ENCODE results near the gene PIR. TPM values are rescaled to one million over a fixed set of nuclear protein-coding genes. Genes with fewer than 3 reads are reported as not detected.

The PIR gene
- total RNA-seq, 1 experiment from 2014 or later: 8.2 TPM

- no TSS peak for BruUV-seq (replicated peaks)
- H3K27ac Mint-ChIP-seq (ENCODE audit: low read depth, unreplicated experiment): no peak overlapping the region
- ChIA-PET CTCF (interaction anchor here (0.7 to 0.9 kb wide), 2 partner anchors 46 to 1261 kb away, joined by 3 to 5 read pairs; no protein-coding TSS in a partner anchor), POLR2A (no interaction called here)
- no peaks in the 10 kb centered on the region for H3K4me1 Mint-ChIP-seq (ENCODE audit: insufficient read depth, unreplicated experiment)
- no peak for DNase-seq (ENCODE audit: unreplicated experiment)
- no peaks in the 10 kb centered on the region for H3K36me3 Mint-ChIP-seq (ENCODE audit: insufficient read depth, unreplicated experiment)
- intact Hi-C loops (cut with micrococcal nuclease): no loop called here
- no peak overlapping the region for H3K4me3 Mint-ChIP-seq (ENCODE audit: unreplicated experiment)
- no peaks in the 10 kb centered on the region for H3K9me3 Mint-ChIP-seq (ENCODE audit: unreplicated experiment)
- H3K27me3 Mint-ChIP-seq (ENCODE audit: insufficient read depth, unreplicated experiment): peaks cover 16% of the 10 kb centered on the region
- TF ChIP-seq, protein P1, sequence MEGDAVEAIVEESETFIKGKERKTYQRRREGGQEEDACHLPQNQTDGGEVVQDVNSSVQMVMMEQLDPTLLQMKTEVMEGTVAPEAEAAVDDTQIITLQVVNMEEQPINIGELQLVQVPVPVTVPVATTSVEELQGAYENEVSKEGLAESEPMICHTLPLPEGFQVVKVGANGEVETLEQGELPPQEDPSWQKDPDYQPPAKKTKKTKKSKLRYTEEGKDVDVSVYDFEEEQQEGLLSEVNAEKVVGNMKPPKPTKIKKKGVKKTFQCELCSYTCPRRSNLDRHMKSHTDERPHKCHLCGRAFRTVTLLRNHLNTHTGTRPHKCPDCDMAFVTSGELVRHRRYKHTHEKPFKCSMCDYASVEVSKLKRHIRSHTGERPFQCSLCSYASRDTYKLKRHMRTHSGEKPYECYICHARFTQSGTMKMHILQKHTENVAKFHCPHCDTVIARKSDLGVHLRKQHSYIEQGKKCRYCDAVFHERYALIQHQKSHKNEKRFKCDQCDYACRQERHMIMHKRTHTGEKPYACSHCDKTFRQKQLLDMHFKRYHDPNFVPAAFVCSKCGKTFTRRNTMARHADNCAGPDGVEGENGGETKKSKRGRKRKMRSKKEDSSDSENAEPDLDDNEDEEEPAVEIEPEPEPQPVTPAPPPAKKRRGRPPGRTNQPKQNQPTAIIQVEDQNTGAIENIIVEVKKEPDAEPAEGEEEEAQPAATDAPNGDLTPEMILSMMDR (IDR thresholded peaks at IDR 0.05; ENCODE audit: unreplicated experiment): no peak
Measured at GRCh38 chrX:15395789-15396188, 97.3 kb downstream of the PIR start.

GRCh38 chrX:15391850-15392249, 101.3 kb downstream of the PIR start:
- no TSS peak for BruUV-seq (replicated peaks)
- no peaks in the 10 kb centered on the region for H3K9me3 Mint-ChIP-seq (ENCODE audit: unreplicated experiment)
- TF ChIP-seq, protein P1 (IDR thresholded peaks at IDR 0.05; ENCODE audit: unreplicated experiment): no peak
- no peaks in the 10 kb centered on the region for H3K36me3 Mint-ChIP-seq (ENCODE audit: insufficient read depth, unreplicated experiment)
- intact Hi-C loops (cut with micrococcal nuclease): no loop called here
- POLR2A ChIA-PET: interaction anchor here (0.5 kb wide), 1 partner anchor 1515 kb away, joined by 3 read pairs; no protein-coding TSS in a partner anchor
- H3K27me3 Mint-ChIP-seq (ENCODE audit: insufficient read depth, unreplicated experiment): peaks cover 2% of the 10 kb centered on the region
- no peaks in the 10 kb centered on the region for H3K4me1 Mint-ChIP-seq (ENCODE audit: insufficient read depth, unreplicated experiment)
- DNase-seq (ENCODE audit: unreplicated experiment): no peak
- no peak overlapping the region for H3K27ac Mint-ChIP-seq (ENCODE audit: low read depth, unreplicated experiment)
- H3K4me3 Mint-ChIP-seq (ENCODE audit: unreplicated experiment): no peak overlapping the region
- CTCF ChIA-PET: interaction anchor here (0.9 kb wide), 1 partner anchor 25 kb away, joined by 4 read pairs; no protein-coding TSS in a partner anchor

DNA sequence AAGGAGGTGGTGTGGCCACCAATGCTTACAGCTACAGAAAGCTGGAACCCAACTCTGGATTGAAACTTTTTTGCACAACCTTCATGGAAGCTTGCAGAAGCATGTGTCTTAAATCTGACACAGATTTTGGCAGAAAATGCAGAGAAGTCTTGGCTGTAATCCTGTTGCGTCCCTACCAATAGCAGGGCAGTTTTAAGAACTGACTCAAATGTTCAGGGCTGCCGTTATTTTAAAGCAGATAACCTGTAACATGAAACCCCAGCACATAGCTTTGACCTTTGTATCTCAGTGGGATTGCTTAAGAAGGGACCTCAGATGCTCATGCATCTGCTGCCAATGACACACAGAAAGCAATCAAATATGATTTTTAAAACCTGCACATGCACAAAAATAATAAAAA, 108.8 kb downstream of the PIR start, which contains the start of gene VEGFD:
Gene VEGFD (minus strand): TSS at position 110 of the 400 bp plus-strand sequence. CDS start 467 bp downstream, outside the sequence.
- Mint-ChIP-seq H3K36me3 (ENCODE audit: insufficient read depth, unreplicated experiment) (no peaks in the 10 kb centered on the region), H3K27ac (ENCODE audit: low read depth, unreplicated experiment) (no peak within 1 kb of the TSS), H3K4me3 (ENCODE audit: unreplicated experiment) (no peak within 1 kb of the TSS), H3K9me3 (ENCODE audit: unreplicated experiment) (no peaks in the 10 kb centered on the region), H3K4me1 (ENCODE audit: insufficient read depth, unreplicated experiment) (no peaks in the 10 kb centered on the region), H3K27me3 (ENCODE audit: insufficient read depth, unreplicated experiment) (peaks cover 39% of the 10 kb centered on the region)
- TF ChIP-seq, protein P1 (IDR thresholded peaks at IDR 0.05; ENCODE audit: unreplicated experiment): no peak
- POLR2A ChIA-PET: no interaction called here
- CTCF ChIA-PET: interaction anchor here (0.8 to 1.5 kb wide), 3 partner anchors 82 to 85 kb away, joined by 3 to 6 read pairs (median 3); no protein-coding TSS in a partner anchor
- BruUV-seq (replicated peaks): no TSS peak
- DNase-seq (ENCODE audit: unreplicated experiment): peak; percentile 70
- intact Hi-C loops (cut with micrococcal nuclease): no loop called here

DNA sequence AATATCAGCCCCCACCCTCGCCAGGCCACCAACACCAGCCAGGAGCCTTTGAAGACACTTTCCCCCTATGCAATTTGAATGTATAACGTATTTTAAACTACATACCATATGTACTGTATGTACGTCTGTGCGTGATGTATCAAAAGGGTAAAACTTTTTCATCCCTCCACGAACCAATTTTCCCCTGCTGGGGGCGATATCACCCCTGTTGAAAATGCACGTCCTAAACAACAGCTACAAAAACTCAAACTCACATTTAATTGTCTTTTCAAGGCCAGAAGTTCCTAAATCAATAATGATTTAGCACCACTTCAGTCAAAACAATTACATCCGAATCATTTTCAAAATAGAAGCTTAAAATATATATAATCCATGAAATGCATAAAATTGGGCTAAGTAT, 110.3 kb downstream of the PIR start:
- H3K4me1 Mint-ChIP-seq (ENCODE audit: insufficient read depth, unreplicated experiment): no peaks in the 10 kb centered on the region
- H3K27me3 Mint-ChIP-seq (ENCODE audit: insufficient read depth, unreplicated experiment): peaks cover 42% of the 10 kb centered on the region
- ChIA-PET CTCF (interaction anchor here (0.6 to 1.5 kb wide), 7 partner anchors 12 to 89 kb away, joined by 3 to 6 read pairs (median 3); no protein-coding TSS in a partner anchor), POLR2A (no interaction called here)
- H3K36me3 Mint-ChIP-seq (ENCODE audit: insufficient read depth, unreplicated experiment): no peaks in the 10 kb centered on the region
- TF ChIP-seq, protein P1 (IDR thresholded peaks at IDR 0.05; ENCODE audit: unreplicated experiment): no peak
- no peak for DNase-seq (ENCODE audit: unreplicated experiment)
- intact Hi-C loops (cut with micrococcal nuclease): no loop called here
- BruUV-seq (replicated peaks): no TSS peak
- H3K4me3 Mint-ChIP-seq (ENCODE audit: unreplicated experiment): no peak overlapping the region
- H3K9me3 Mint-ChIP-seq (ENCODE audit: unreplicated experiment): no peaks in the 10 kb centered on the region
- H3K27ac Mint-ChIP-seq (ENCODE audit: low read depth, unreplicated experiment): no peak overlapping the region

All from MCF 10A (cell line).